Fibroblast of villous mesenchyme (primary cell): ENCODE results near the gene RASSF7. TPM values are rescaled to one million over a fixed set of nuclear protein-coding genes. Genes with fewer than 3 reads are reported as not detected.

ENCODE experiments used
- DNase-seq: peaks from one replicate; pipeline ENCODE4 v3.0.0-alpha.2; 2010; ENCODE audit warnings: low read depth
- H3K4me3 ChIP-seq: 2 replicates; pipeline ENCODE4 v1.5.1; 2011; ENCODE audit warnings: low read depth, mild to moderate bottlenecking, low read length
- CTCF ChIP-seq: IDR thresholded peaks from 2 replicates; pipeline ENCODE4 v1.5.1; 2012; ENCODE audit warnings: low read depth, mild to moderate bottlenecking, low read length; ENCODE audit not compliant: insufficient read depth
- total RNA-seq: library from RNA; depleted of rRNA; stranded (reverse); fragments of >200 nt; gene quantifications from 2 replicates; pipeline ENCODE4 v1.2.3, GENCODE V29; 2012

The RASSF7 gene
- total RNA-seq, 1 donor: 15.5 TPM

- no peak overlapping the region for H3K4me3 ChIP-seq
- DNase-seq: no peak
- no peak for TF ChIP-seq CTCF
Observed at GRCh38 chr11:598005-598680, 37.4 kb downstream of the RASSF7 start.

DNA sequence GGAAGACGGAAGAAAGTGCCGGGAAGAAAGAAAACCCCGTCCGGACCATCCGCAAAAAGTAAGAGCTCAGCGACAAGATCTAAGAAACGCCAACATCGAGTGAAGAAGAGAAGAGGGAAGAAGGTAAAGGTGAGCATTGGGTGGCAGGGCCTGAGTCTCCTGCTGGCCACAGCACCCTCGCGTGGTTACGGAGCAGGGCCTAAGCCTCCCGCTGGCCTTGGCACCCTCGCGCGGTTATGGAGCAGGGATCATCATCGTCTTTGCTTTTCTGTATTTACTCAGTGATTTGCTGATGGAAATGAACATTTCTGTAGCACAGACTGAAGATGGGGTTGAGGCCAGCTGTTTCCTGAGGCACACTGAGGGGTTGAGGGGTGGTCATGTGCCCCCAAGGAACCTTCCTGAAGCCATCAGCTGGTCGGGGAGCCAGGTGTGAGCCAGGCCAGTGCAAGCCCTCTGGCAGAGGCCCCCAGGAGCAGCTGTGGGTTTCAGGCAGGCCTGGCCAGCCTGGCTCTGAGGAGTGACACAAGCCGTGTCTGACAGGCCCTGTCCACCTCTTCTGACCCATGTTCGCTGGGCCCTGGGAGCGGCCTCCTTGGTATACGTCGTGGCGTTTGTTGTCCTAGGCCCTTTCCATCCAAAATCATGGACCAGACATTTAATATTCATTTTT lies 40.9 kb downstream of the RASSF7 start:
- TF ChIP-seq CTCF: no peak
- no peak overlapping the region for H3K4me3 ChIP-seq
- no peak for DNase-seq

DNA sequence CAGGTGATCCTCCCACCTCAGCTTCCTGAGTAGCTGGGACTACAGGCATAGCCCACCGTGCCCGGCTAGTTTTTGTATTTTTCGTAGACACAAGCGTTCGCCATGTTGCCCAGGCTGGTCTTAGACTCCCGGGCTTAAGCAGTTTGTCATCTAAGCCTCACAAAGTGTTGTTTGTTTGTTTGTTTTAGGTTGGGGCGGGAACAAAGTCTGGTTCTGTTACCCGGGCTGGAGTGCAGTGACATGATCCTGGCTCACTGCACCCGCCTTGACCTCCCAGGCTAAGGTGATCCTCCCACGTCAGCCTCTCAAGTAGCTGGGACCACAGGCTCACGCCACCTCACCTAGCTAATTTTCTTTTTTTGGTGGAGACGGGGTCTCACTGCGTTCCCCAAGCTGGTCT lies 42.4 kb downstream of the RASSF7 start:
- DNase-seq: no peak
- TF ChIP-seq CTCF: no peak
- no peak overlapping the region for H3K4me3 ChIP-seq

DNA sequence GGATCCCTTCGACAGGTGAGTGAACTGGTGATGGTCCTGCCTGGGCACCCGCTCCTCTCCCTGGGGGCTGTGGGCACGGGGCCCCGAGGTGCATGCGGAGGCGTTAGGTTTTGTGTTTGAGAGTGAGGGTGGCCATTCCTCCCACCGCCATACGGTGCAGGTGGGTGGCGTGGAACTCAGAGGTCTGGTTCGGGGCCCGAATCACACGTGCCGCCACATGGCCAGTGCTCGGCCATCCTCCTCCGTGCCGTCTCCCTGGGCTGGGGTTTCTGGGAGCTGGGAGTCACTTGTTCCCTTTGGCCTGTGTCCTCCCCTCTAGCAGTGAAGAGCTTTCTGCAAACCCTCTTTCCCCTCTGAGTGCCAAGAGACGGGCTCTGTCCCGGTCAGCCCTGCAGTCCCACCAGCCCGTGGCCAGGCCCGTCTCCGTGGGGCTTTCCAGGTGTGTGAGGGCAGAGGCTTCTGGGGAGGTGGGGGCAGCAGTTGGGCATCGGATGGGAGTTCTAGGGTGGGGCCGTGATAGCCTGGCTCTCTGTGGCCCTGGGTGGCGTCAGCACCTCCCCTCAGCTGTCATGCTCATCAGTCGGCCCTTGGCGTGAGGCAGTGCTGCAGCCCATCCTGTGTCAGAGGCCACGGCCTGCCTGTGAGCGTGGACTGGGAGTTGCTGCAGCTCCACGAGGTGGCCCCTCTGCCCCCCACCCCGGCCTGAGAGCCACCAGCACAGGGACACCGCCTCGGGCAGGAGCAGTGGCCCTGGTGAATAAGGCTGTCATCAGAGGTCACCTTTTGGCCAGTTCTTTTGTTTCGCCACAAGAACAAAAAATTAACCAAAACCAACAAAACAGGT lies 44.7 kb downstream of the RASSF7 start:
- no peak for DNase-seq
- H3K4me3 ChIP-seq: no peak overlapping the region
- TF ChIP-seq CTCF: no peak

- DNase-seq: peak; percentile 71
- TF ChIP-seq CTCF: no peak
- no peak overlapping the region for H3K4me3 ChIP-seq
Observed at GRCh38 chr11:606245-606644, 45.5 kb downstream of the RASSF7 start.

DNA sequence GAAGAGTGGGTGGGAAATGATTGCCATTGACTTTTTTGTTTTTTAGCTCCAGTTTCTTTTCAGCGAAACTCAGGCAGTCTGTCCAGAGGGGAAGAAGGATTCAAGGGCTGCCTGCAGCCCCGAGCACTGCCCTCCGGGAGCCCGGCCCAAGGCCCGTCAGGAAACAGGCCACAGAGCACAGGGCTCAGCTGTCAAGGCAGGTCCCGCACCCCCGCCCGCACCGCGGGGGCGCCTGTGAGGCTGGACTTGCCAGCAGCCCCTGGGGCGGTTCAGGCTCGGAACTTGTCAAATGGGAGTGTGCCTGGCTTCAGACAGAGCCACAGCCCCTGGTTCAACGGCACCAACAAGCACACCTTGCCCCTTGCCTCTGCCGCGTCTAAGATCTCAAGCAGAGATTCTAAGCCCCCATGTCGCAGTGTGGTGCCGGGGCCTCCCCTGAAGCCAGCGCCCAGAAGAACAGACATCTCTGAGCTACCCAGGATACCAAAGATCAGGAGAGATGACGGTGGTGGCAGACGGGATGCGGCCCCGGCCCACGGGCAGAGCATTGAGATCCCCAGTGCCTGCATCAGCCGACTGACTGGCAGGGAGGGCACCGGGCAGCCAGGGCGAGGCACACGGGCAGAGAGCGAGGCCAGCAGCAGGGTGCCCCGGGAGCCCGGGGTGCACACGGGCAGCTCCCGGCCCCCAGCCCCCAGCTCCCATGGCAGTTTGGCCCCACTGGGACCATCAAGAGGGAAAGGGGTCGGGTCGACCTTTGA lies 46.4 kb downstream of the RASSF7 start:
- no peak overlapping the region for H3K4me3 ChIP-seq
- TF ChIP-seq CTCF: no peak
- DNase-seq: no peak
